ENCODE results near the gene SRSF8.
"Not testable (repeated sequence)": the region's sequence is repeated elsewhere in the genome, so short reads cannot be mapped to it uniquely, and the experiment has no call there.

The SRSF8 gene

DNA sequence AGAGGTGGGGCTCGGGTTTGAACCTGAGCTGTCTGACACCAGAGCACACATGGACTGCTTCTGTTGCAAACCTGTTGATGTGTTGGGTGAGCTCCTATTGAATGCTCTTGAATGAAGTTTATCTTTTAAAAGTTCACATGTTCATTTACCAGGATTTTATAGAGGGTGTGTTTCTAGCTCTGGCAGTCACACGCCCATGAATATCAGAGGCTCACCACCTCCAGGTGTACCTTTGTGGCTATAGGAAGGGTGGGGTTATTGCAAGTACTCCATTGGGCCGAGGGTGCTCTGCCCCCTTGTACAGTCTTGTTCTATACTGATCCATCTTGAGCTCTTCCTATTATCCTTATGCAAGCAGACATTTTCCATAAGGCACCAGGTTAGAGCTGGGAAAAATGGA is 32.1 kb downstream of the SRSF8 start:
- DNase-seq, result no peak

- no peak for DNase-seq
Observed at GRCh38 chr11:95100191-95100648, 33.5 kb downstream of the SRSF8 start.

DNA sequence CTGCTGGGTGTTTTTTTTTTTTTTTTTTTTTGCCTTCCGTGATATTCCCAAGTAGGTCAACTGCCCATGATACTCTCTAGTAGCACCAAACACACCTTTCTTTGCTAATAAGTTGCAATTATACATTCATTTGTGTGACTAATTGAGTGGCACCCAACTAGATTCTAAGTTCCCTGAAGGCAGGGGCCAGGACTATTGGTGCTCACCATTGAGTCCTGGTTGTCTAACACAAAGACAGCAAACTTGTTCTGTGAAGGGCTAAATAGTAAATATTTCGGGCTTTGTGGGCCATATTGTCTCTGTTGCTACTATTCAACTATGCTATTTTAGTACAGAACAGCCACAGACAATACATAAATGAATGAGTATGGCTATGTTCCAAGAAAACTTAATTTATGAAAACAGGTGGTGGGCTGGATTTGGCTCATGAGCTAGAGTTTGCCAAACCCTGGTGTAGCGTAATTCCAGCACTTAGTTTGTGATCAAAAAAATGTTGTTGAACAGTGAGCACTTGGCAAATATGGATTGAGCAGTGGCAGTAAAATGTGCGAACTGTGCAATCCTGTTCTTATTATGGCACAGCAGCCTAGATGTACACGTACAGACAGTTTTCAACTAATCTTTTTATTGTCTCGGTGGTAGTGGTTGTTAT is 34.3 kb downstream of the SRSF8 start:
- DNase-seq, result no peak

DNA sequence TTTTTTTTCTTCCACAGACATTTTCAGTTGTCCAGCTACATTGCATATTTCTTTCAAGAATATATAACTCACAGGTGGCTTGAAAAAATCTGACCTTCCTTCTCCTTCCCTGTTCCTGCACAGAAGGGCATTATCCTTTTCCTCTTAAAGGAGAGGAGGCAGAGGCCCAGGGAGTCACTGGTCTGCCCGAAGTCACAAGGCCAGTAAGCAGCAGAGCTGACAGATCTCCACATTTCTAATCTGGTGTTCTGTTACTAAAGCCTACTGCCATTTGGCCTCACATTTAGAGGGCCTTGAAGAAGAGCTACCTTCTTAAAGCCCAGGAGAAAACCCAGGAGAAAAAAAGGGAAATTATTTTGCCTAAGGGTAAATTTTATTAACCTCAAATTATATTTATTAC is 35.2 kb downstream of the SRSF8 start:
- no peak for DNase-seq

DNA sequence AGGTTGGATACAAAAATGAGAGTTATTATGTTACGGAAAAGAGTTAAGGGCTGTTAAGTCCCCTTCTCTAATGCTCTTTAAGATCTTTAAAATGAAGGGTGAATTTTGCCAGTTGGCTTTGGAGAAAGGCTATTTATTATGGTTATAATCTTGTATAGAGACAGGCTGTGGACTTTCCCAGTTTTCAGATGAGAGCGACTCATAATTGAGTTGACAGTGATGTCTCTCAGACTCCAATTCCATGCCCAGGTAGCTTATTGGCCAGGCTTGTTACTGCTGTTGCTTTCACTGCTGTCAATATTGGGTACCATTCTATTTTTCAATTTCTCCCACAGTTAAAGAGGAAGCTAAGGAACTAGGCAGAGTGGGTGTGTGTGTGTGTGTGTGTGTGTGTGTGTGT is 36.0 kb downstream of the SRSF8 start:
- no peak for DNase-seq

- DNase-seq, result no peak
Observed at GRCh38 chr11:95103701-95104100, 37.0 kb downstream of the SRSF8 start.

GRCh38 chr11:95104121-95104830 is 37.6 kb downstream of the SRSF8 start:
- DNase-seq, result no peak

- DNase-seq, result no peak
Observed at GRCh38 chr11:95104856-95105255, 38.1 kb downstream of the SRSF8 start.

DNA sequence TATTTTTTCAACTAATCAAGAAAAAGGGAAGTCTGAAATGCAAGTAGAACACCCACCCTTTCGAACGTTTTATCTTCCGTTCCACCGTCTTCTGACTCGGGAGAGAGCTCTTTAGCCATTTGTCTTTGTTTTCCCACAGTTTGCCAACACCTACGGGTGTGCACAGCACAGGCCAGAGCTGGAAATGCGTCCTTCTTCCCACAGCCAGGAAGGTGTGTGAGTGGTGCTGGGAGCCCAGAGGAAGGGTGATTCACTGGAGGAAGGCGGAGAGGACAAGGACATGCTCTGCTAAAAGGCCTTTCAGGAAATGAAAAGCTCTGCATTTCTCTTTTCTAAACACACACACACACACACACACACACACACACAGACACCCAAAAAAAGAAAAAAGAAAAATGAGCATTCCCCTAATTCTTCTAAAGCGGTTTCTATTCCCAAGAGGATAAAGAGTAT is 41.5 kb downstream of the SRSF8 start:
- DNase-seq, result no peak

GRCh38 chr11:95108671-95109551 is 42.2 kb downstream of the SRSF8 start:
- no peak for DNase-seq

GRCh38 chr11:95111471-95111870 is 44.8 kb downstream of the SRSF8 start:
- DNase-seq, result not testable (repeated sequence)

- no peak for DNase-seq
Observed at GRCh38 chr11:95111923-95112540, 45.3 kb downstream of the SRSF8 start.

DNA sequence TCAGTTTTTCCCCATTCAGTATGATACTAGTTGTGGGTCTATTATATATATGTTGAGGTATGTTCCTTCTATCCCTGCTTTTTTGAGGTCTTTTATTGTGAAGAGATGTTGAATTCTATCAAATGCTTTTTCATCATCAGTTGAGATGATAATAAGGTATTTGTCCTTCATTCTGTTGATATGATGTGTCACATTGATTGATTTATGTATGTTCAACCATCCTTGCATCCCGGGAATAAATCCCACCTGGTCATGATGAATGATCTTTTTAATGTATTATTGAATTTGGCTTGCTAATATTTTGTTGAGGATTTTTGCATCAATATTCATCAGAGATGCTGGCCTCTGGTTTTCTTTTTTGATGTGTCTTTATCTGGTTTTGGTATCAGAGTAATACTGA is 48.9 kb downstream of the SRSF8 start:
- no peak for DNase-seq

DNA sequence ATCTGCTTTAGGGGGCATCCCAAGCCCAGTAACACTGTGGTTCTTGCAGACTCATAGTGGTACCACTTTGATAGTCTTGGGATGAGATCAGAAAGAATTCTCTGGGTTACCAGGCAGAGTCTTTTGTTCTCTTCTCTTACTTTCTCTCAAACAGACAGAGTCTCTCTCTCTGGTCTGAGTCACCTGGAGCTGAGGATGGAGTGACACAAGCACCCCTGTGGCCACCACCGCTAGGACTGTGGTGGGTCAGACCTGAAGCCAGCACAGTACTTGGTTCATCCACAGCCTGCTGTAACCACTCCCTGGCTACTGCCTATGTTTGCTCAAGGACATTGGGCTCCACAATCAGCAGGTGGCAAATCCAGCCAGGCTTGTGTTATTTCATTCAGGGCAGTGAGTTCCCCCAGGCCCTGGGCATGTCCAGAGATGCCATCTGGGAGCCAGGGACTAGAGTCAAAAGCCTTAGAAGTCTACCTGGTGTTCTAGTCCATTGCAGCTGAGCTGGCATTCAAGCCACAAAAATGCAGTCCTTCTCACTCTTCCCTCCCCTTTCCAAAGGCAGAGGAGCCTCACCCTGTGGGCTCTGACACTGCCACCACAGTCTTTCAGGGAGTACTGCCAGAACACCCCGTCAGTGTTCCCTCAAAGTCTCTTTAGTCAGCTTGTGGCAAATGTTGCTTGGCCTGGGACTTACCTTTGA is 52.8 kb downstream of the SRSF8 start:
- DNase-seq, result no peak

All from CD4-positive, alpha-beta T cell treated with Interleukin-12 subunit alpha and Interleukin-12 subunit beta, for 1 hour (primary cell).